HEK293T (cell line): Measurements from ENCODE around the gene TXN2.

ENCODE experiments used
- ARNT ChIP-seq: fragments of 450-650 bp; IDR thresholded peaks from 2 replicates; pipeline ENCODE4 v1.6.1; 2017; ENCODE audit warnings: mild to moderate bottlenecking
- ELF4 ChIP-seq: fragments of 450-650 bp; IDR thresholded peaks from 2 replicates; pipeline ENCODE4 v1.6.1; 2017; ENCODE audit warnings: antibody characterized with exemption
- FOXM1 ChIP-seq: fragments of 450-650 bp; IDR thresholded peaks from 2 replicates; pipeline ENCODE4 v1.6.1; 2017; ENCODE audit warnings: mild to moderate bottlenecking, borderline replicate concordance
- SP1 ChIP-seq: fragments of 450-650 bp; IDR thresholded peaks from 2 replicates; pipeline ENCODE4 v1.6.1; 2017
- SUZ12 ChIP-seq: fragments of 450-650 bp; IDR thresholded peaks from 2 replicates; pipeline ENCODE4 v1.6.1; 2016; ENCODE audit warnings: mild to moderate bottlenecking
- TARDBP ChIP-seq: fragments of 450-650 bp; IDR thresholded peaks from 2 replicates; pipeline ENCODE4 v1.6.1; 2016
- ZNF384 ChIP-seq: fragments of 450-650 bp; IDR thresholded peaks from 2 replicates; pipeline ENCODE4 v1.6.1; 2016

GRCh38 chr22:36432592-36433317, 48.7 kb downstream of the TXN2 start:
- TF ChIP-seq FOXM1, result no peak
- no peak for TF ChIP-seq ZNF384
- no peak for TF ChIP-seq SP1
- no peak for TF ChIP-seq ARNT
- TF ChIP-seq ELF4, result no peak
- TF ChIP-seq TARDBP, result no peak
- no peak for TF ChIP-seq SUZ12
